Endodermal cell (in vitro differentiated cells): ENCODE results near the gene CACNG7. TPM values are rescaled to one million over a fixed set of nuclear protein-coding genes. Genes with fewer than 3 reads are reported as not detected.

Experiments used
- DNase-seq: peaks from one replicate; pipeline ENCODE4 v3.0.0-alpha.2; 2017
- H3K27ac ChIP-seq: 2 replicates; pipeline ENCODE4 v1.5.1; 2013; ENCODE audit warnings: mild to moderate bottlenecking, low read depth, low read length, moderate library complexity
- H3K27me3 ChIP-seq: 2 replicates; pipeline ENCODE4 v1.6.1; 2013; ENCODE audit warnings: mild to moderate bottlenecking, low read length, moderate library complexity; ENCODE audit not compliant: insufficient read depth, control insufficient read depth, poor library complexity, severe bottlenecking
- H3K36me3 ChIP-seq: 2 replicates; pipeline ENCODE4 v1.7.0; 2013; ENCODE audit warnings: mild to moderate bottlenecking, low read length, moderate library complexity; ENCODE audit not compliant: control insufficient read depth, insufficient read depth
- H3K4me1 ChIP-seq: one replicate; pipeline ENCODE4 v1.7.0; 2013; ENCODE audit warnings: low read length; ENCODE audit not compliant: control insufficient read depth, insufficient read depth
- H3K4me3 ChIP-seq: 2 replicates; pipeline ENCODE4 v1.5.1; 2013; ENCODE audit warnings: mild to moderate bottlenecking, low read length, moderate library complexity
- H3K9ac ChIP-seq: 2 replicates; pipeline ENCODE4 v1.6.1; 2013; ENCODE audit warnings: mild to moderate bottlenecking, low read length, moderate library complexity; ENCODE audit not compliant: poor library complexity, severe bottlenecking; ENCODE audit errors: extremely low read depth
- H3K9me3 ChIP-seq: 2 replicates; pipeline ENCODE4 v1.6.1; 2013; ENCODE audit warnings: mild to moderate bottlenecking, low read length, moderate library complexity; ENCODE audit not compliant: control insufficient read depth
- H3K27ac Mint-ChIP-seq: 2 replicates; pipeline ENCODE4 v1.8.0; 2020; ENCODE audit warnings: mixed read lengths
- H3K27me3 Mint-ChIP-seq: 2 replicates; pipeline ENCODE4 v1.8.0; 2021; ENCODE audit warnings: mild to moderate bottlenecking, mixed read lengths; ENCODE audit not compliant: insufficient read depth
- H3K36me3 Mint-ChIP-seq: 2 replicates; pipeline ENCODE4 v1.8.0; 2020; ENCODE audit warnings: low read depth, mixed read lengths
- H3K4me1 Mint-ChIP-seq: 2 replicates; pipeline ENCODE4 v1.8.0; 2020; ENCODE audit warnings: mixed read lengths
- H3K4me3 Mint-ChIP-seq: 2 replicates; pipeline ENCODE4 v1.8.0; 2020; ENCODE audit warnings: mild to moderate bottlenecking, moderate library complexity, mixed read lengths
- H3K9me3 Mint-ChIP-seq: 2 replicates; pipeline ENCODE4 v1.8.0; 2020; ENCODE audit warnings: mild to moderate bottlenecking, mixed read lengths
- CTCF ChIP-seq: fragments of 200-600 bp; sonication (generic); conservative IDR thresholded peaks from 2 replicates; pipeline ENCODE4 v1.5.0; 2021; ENCODE audit warnings: antibody characterized with exemption, mild to moderate bottlenecking
- WGBS, 2 experiments: methylation state at CpG; one replicate each; pipeline versions ENCODE4 v1.1.5 to v1.1.7; 2013; ENCODE audit warnings: missing lambda C conversion rate in 2 of 2, mixed read lengths in 1 of 2; ENCODE audit not compliant: insufficient coverage in 1 of 2, insufficient read length in 1 of 2; 5-methylcytosine and 5-hydroxymethylcytosine counted together
- total RNA-seq, 2 donors: library from RNA; stranded (reverse); fragmentation: NEBNext Ultra II Directional in 1 of 2; extraction: Animal tissue kit (Norgen Biotek cat#: 25700) in 1 of 2; gene quantifications; 2 replicates in 1 of 2; 3 replicates in 1 of 2; pipeline ENCODE4 v1.2.1, GENCODE V29; 2021

Gene CACNG7
- total RNA-seq, 2 donors from 2014 or later, result 2.7 to 3.4 TPM

- H3K27me3 Mint-ChIP-seq, result peaks cover 24% of the 10 kb centered on the region
- 1 to 3% methylated on average over 20 to 51 of the region's 51 CpGs for WGBS, 2 experiments
- peak overlapping the region; percentile 84 for H3K27ac Mint-ChIP-seq
- peak; percentile 100 for DNase-seq
- no peaks in the 10 kb centered on the region for H3K9me3 Mint-ChIP-seq
- H3K4me3 Mint-ChIP-seq, result no peak overlapping the region
- no peak for TF ChIP-seq CTCF
- Histone ChIP-seq H3K9me3 (no peaks in the 10 kb centered on the region), H3K4me3 (peak overlapping the region; percentile 80), H3K36me3 (peaks cover 14% of the 10 kb centered on the region), H3K9ac (peak overlapping the region; percentile 46), H3K27ac (no peak overlapping the region), H3K27me3 (peaks cover 47% of the 10 kb centered on the region), H3K4me1 (no peaks in the 10 kb centered on the region)
- peaks cover 6% of the 10 kb centered on the region for H3K36me3 Mint-ChIP-seq
- H3K4me1 Mint-ChIP-seq, result peaks cover 8% of the 10 kb centered on the region
These were observed 29.7 kb upstream of the CACNG7 start for GRCh38 chr19:53879140-53880081.

- no peaks in the 10 kb centered on the region for H3K9me3 ChIP-seq
- no peaks in the 10 kb centered on the region for H3K4me1 ChIP-seq
- peaks cover 54% of the 10 kb centered on the region for H3K27me3 ChIP-seq
- H3K9ac ChIP-seq, result no peak overlapping the region
- peak overlapping the region; percentile 77 for H3K4me3 ChIP-seq
- WGBS, 2 experiments, result 27 to 28% methylated on average over 5 of the region's 6 CpGs
- TF ChIP-seq CTCF, result no peak
- H3K27ac ChIP-seq, result peak overlapping the region; percentile 12
- H3K27me3 Mint-ChIP-seq, result peaks cover 36% of the 10 kb centered on the region
- peaks cover under 1% of the 10 kb centered on the region for H3K36me3 ChIP-seq
- H3K27ac Mint-ChIP-seq, result no peak overlapping the region
- no peak for DNase-seq
- H3K9me3 Mint-ChIP-seq, result no peaks in the 10 kb centered on the region
- no peak overlapping the region for H3K4me3 Mint-ChIP-seq
- no peaks in the 10 kb centered on the region for H3K36me3 Mint-ChIP-seq
- peaks cover 6% of the 10 kb centered on the region for H3K4me1 Mint-ChIP-seq
These were observed 28.2 kb upstream of the CACNG7 start for GRCh38 chr19:53880711-53881481.

- Mint-ChIP-seq H3K36me3 (no peaks in the 10 kb centered on the region), H3K4me1 (peaks cover 6% of the 10 kb centered on the region), H3K27ac (no peak within 1 kb of the TSS), H3K9me3 (no peaks in the 10 kb centered on the region), H3K27me3 (peaks cover 36% of the 10 kb centered on the region), H3K4me3 (no peak within 1 kb of the TSS)
- peaks cover 54% of the 10 kb centered on the region for H3K27me3 ChIP-seq
- H3K4me1 ChIP-seq, result no peaks in the 10 kb centered on the region
- peak within 1 kb of the TSS; percentile 9 for H3K9ac ChIP-seq
- DNase-seq, result peak; percentile 85
- 3 to 4% methylated on average over 28 to 48 of the region's 49 CpGs for WGBS, 2 experiments
- H3K9me3 ChIP-seq, result no peaks in the 10 kb centered on the region
- TF ChIP-seq CTCF, result peak; percentile 71
- H3K4me3 ChIP-seq, result peak within 1 kb of the TSS; percentile 77
- H3K27ac ChIP-seq, result peak within 1 kb of the TSS; percentile 12
- no peaks in the 10 kb centered on the region for H3K36me3 ChIP-seq
These were observed 27.3 kb upstream of the CACNG7 start, which contains the start of gene PRKCG for GRCh38 chr19:53881482-53882390. Gene PRKCG (plus strand): TSS chr19:53882197. CDS start chr19:53882495, 298 bp downstream.
